Left ventricle myocardium inferior (tissue), 1 donor: ENCODE results near the gene MAML3. TPM values are rescaled to one million over a fixed set of nuclear protein-coding genes. Genes with fewer than 3 reads are reported as not detected.
A peak's percentile ranks its signal among the peaks of the same experiment; 100 is the strongest.

ENCODE experiments used
- DNase-seq: peaks from one replicate; pipeline ENCODE4 v3.0.0-alpha.2; 2020
- H3K27ac ChIP-seq: fragments of 200-600 bp; replicated peaks from 2 replicates; pipeline ENCODE4 v1.8.0; 2021
- H3K27me3 ChIP-seq: fragments of 200-600 bp; 2 replicates; pipeline ENCODE4 v1.8.0; 2021; ENCODE audit warnings: low read depth
- H3K36me3 ChIP-seq: fragments of 200-600 bp; 2 replicates; pipeline ENCODE4 v1.8.0; 2021
- H3K4me1 ChIP-seq: fragments of 200-600 bp; 2 replicates; pipeline ENCODE4 v1.8.0; 2021
- H3K4me3 ChIP-seq: fragments of 200-600 bp; 2 replicates; pipeline ENCODE4 v1.8.0; 2021; ENCODE audit warnings: mild to moderate bottlenecking, moderate library complexity
- H3K9me3 ChIP-seq: fragments of 200-600 bp; replicated peaks from 2 replicates; pipeline ENCODE4 v1.8.0; 2021
- CTCF ChIP-seq: fragments of 200-600 bp; IDR thresholded peaks from 2 replicates; pipeline ENCODE4 v1.8.0; 2021; ENCODE audit warnings: antibody characterized with exemption, mild to moderate bottlenecking, borderline replicate concordance
- intact Hi-C: fragments of 100-400 bp; cut with micrococcal nuclease; formaldehyde crosslinking; loops from one replicate; pipeline ENCODE4 v1.11.0; 2022
- total RNA-seq: library from RNA; stranded (reverse); fragmentation: NEBNext Ultra II Directional; extraction: Animal tissue kit (Norgen Biotek cat#: 25700); gene quantifications from one replicate; pipeline ENCODE4 v1.2.1, GENCODE V29; 2021
- donor health status: DM: no; HTN: yes; CAD: no; lungs with severe emphysema.

MAML3 gene
- total RNA-seq, 1 donor from 2014 or later = 2.6 TPM

GRCh38 chr4:139776235-139776634, 377.7 kb downstream of the MAML3 start:
- intact Hi-C loops = no loop called here
- Histone ChIP-seq H3K9me3 (no peaks in the 10 kb centered on the region), H3K27ac (no peak overlapping the region)

GRCh38 chr4:139774759-139775487, 379.1 kb downstream of the MAML3 start:
- H3K4me1 ChIP-seq = peaks cover 46% of the 10 kb centered on the region
- no peaks in the 10 kb centered on the region for H3K27me3 ChIP-seq
- no peak overlapping the region for H3K27ac ChIP-seq
- H3K9me3 ChIP-seq = no peaks in the 10 kb centered on the region
- H3K4me3 ChIP-seq = no peak overlapping the region
- H3K36me3 ChIP-seq = no peaks in the 10 kb centered on the region
- no peak for TF ChIP-seq CTCF
- no peak for DNase-seq
- intact Hi-C loops = no loop called here

More at GRCh38 chr4:139776235-139776634, 377.7 kb downstream of the MAML3 start:
- H3K4me1 ChIP-seq = peaks cover 33% of the 10 kb centered on the region
- TF ChIP-seq CTCF = no peak
- H3K4me3 ChIP-seq = no peak overlapping the region
- H3K36me3 ChIP-seq = no peaks in the 10 kb centered on the region
- no peaks in the 10 kb centered on the region for H3K27me3 ChIP-seq
- DNase-seq = no peak

GRCh38 chr4:139773560-139774318, 380.2 kb downstream of the MAML3 start:
- Histone ChIP-seq H3K27ac (no peak overlapping the region), H3K9me3 (no peaks in the 10 kb centered on the region), H3K36me3 (no peaks in the 10 kb centered on the region), H3K4me1 (peaks cover 49% of the 10 kb centered on the region), H3K27me3 (no peaks in the 10 kb centered on the region), H3K4me3 (no peak overlapping the region)
- intact Hi-C loops = no loop called here
- DNase-seq = no peak
- no peak for TF ChIP-seq CTCF

GRCh38 chr4:139770361-139770760, 383.6 kb downstream of the MAML3 start:
- Histone ChIP-seq H3K9me3 (no peaks in the 10 kb centered on the region), H3K27me3 (no peaks in the 10 kb centered on the region), H3K4me3 (no peak overlapping the region), H3K27ac (peak overlapping the region; percentile 72), H3K36me3 (no peaks in the 10 kb centered on the region), H3K4me1 (peaks cover 29% of the 10 kb centered on the region)
- intact Hi-C loops = no loop called here
- no peak for TF ChIP-seq CTCF
- DNase-seq = peak; percentile 45

GRCh38 chr4:139769364-139769763, 384.6 kb downstream of the MAML3 start:
- Histone ChIP-seq H3K4me1 (peaks cover 39% of the 10 kb centered on the region), H3K27ac (peak overlapping the region; percentile 72), H3K9me3 (no peaks in the 10 kb centered on the region), H3K36me3 (no peaks in the 10 kb centered on the region), H3K4me3 (no peak overlapping the region), H3K27me3 (no peaks in the 10 kb centered on the region)
- no peak for TF ChIP-seq CTCF
- no peak for DNase-seq
- intact Hi-C loops = no loop called here
